GM19438 (cell line): ENCODE results near the gene MORN1.

Experiments
- ATAC-seq: cut with Tn5 transposase; IDR thresholded peaks from one replicate; pipeline ENCODE4 v1.9.1; 2021; ENCODE audit warnings: low read depth; ENCODE audit not compliant: unreplicated experiment

MORN1 gene

GRCh38 chr1:2425892-2426291 is 34.5 kb upstream of the MORN1 start:
- no peak for ATAC-seq

DNA sequence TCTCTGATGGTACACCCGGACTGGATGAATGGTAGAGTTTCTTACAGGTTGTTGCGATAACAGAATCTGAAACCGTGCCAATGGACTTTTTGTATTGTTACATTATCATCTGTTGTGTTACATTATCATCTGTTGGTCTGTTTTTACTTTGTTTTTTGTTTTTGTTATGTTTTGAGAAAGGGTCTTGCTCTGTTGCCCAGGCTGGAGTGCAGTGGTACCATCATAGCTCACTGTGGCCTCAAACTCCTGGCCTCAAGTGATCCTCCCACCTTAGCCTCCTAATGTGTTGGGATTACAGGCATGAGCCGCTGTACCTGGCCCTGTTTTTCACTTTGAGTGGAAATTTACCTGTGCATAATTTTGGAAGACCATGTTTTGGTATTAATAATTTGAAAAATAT is 31.2 kb upstream of the MORN1 start:
- no peak for ATAC-seq

- no peak for ATAC-seq
These were observed 28.1 kb upstream of the MORN1 start for GRCh38 chr1:2419416-2419815.

- ATAC-seq: no peak
These were observed 27.5 kb upstream of the MORN1 start for GRCh38 chr1:2418791-2419320.

DNA sequence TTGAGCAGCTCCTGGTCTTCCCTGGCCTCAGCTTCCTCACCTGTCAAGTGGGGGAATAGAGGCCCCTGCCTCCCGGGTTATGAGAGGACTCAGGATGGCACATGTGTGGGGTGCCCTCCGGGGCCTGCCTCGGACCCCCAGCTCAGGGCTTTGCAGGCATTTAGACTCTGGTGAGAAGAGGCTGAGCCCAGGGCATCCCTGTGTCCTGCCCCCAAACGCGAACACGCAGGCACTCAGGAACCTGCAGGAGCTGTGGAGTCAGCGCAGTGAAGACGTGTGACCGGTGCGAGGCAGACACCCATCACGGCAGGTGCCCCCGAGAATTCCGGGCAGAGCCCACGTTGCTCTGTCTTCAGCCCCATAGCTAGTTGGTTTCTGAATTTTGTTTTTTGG is 26.5 kb upstream of the MORN1 start:
- no peak for ATAC-seq

- ATAC-seq: no peak
These were observed 25.9 kb upstream of the MORN1 start for GRCh38 chr1:2417083-2417832.

DNA sequence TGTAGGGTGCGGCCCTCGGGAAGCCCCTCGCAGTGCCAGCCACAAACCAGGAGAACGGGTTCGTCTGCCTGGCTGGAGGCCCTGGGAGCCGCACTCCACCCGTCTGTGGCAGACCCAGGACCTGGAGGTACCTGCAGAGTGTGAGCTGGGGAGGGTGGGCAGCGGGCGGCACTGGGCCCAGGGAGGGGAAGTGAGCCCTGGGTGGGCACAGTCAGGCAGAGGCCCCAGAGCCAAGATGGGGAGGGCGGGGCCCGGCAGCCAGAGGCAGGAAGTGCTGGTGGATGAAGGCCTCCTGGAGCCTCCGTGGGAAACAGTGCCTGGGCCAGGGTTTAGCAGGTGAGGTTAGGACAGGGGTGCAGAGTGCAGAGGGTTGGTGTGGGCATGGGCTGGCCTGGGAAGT is 25.0 kb upstream of the MORN1 start:
- no peak for ATAC-seq

DNA sequence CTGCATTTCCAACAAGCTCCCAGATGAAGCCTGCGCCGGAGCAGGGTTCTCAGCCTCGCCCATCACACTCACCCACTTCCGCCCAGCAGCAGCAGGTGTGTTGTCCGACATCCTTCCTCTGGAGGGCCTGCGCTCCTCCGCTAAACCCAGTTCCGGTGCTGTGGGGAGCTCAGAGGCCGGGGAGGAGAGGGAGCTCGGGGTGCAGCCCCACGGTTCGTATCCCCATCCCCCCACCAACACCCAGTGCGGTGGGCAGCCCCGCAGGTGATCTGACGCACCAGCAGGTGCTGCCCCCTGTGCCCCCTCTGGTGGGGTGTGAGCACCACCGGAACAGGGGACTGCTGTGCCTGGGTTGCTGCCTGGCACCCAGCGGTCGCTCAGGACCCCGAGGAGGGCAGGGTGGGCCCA is 24.5 kb upstream of the MORN1 start:
- no peak for ATAC-seq

DNA sequence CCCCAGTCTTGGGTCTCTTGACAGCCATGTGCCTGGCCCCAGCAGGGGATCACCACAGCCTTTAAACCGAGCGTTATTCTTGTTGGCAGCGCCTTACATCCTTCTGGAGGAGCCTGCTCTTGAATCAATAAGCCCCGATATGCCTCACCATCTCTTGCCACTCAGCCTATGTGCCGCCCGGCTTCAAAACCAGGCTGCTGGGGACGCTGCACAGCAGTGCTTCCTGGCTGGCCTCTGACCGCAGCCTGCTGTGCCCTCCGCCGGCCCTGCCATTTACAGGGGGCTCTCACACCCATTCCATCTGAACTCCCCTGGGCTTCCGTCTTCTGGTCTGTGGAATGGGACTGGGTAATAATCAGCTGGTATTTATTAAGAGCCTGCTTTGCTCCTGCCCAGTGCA is 24.0 kb upstream of the MORN1 start:
- ATAC-seq: no peak

- ATAC-seq: no peak
These were observed 23.1 kb upstream of the MORN1 start for GRCh38 chr1:2414297-2414958.

DNA sequence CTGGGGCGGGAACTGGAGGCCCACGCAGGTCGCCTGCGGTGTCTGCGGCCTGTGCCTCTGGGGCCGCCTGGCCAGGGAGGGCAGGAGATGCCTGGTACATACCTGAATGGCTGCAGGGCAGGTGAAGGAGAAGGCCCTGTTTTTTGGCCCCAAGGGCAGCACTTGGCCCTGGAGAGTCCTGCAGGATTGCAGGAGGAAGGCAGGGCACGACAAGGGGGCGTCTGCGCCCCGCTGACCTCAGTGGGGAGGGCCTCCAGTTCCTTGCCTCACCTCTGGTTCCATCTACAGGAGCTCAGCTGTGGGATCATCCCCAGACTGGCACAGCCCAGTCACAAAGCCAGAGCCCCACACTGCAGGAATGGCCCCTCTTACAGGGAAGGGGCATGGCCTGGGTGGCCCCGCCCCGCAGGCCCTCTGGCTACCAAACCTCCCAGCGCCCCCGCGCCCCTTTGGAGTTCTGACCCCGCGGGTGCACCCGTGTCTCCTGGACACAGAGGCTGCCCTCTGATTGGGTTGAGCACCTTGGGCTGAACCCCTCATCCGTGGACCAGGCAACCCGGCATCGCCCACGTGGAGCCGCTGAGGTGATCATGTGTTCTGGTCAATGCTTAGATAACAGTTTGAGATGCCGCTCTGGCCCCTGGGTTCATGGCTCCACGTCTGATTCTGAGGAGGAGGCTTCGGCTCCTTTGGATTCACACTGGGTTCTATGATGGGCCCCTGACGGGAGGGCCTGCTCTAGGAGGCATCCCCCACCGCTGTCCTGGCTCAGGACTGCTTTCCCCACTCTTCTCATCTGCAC is 22.3 kb upstream of the MORN1 start:
- no peak for ATAC-seq

DNA sequence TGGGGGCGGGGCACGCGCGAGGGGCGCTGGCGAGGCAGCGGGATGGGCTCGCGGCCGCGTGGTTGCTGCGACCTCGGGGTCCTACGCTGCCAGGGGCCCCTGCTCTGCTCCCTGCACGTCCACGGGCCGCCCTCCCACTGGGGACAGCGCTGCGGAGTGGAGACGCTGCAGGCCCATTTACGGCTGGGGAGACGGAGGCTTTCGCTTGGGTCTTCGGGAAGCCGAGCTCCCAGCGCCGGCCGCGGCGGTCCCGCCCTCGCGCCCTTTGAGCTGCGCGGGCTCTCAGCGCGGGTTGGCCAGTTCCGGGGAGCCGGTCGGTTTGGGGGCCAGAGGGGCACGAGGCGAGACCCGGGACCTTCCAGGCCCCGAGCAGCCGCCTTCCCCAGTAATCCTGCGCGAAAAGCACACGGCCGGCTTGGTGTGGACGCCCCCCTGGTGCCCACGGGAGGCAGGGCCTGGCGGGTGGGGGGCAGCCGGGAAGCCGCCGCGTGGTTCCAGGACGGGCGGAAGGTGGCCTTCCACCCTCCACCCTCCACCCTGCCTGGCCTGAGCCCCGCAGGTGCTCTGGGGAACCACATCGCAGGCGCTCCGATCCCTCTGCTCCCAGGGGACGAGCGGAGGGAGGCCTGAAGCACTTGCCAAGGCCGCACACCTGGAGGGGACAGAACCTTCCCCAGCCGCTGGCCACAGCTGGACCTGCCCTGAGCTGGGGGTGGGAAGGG is 21.6 kb upstream of the MORN1 start:
- peak; percentile 21 for ATAC-seq

DNA sequence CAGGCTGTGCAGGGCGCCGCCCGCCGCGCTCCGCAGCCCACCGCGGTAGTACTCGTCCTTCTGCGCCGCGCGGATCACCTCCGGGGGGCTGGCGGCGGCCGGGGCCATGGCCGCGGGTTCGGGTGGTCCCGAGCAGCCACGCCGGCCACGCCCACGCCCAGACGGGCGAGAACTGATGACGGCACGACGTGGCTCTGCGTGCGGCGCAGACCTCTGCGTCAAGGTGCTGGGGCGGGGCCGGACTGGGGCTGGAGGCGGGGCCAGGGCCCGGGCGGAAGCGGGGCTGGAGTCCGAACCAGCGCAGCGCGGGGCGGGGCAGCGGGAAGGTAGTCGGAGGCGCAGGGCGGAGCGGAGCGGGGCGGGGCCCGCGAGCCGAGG is 21.0 kb upstream of the MORN1 start, which contains the start of gene PEX10:
TSS of gene PEX10 (minus strand) at position 170 of the 378 bp plus-strand sequence. CDS start at position 108, 62 bp downstream.
- peak; percentile 69 for ATAC-seq

DNA sequence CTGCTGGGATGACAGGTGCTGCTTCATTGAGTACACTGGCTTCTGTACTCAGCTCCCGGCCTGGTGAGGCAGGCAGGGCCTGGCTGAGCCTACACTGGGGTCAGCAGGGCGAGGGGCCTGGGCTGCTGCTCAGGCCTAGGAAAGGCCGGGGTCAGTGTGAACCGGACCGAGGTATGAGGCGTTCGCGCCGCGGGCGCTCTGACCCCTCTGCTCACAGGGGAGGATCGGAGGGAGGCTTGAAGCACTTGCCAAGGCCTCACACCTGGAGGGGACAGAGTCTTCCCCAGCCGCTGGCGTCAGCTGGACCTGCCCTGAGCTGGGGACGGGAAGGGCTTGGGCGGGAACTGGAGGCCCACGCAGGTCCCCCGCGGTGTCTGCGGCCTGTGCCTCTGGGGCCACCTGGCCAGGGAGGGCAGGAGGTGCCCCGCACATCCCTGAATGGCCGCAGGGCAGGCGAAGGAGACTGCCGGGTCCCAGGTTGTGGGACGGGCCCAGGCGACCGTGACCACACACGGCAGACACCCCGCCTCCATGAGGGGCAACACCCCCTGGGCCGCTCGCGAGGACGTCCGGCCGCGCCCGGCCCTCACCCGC is 20.5 kb upstream of the MORN1 start:
- peak; percentile 18 for ATAC-seq

GRCh38 chr1:2409745-2410144 is 18.4 kb upstream of the MORN1 start:
- ATAC-seq: no peak

- no peak for ATAC-seq
These were observed 17.5 kb upstream of the MORN1 start for GRCh38 chr1:2408859-2409276.

DNA sequence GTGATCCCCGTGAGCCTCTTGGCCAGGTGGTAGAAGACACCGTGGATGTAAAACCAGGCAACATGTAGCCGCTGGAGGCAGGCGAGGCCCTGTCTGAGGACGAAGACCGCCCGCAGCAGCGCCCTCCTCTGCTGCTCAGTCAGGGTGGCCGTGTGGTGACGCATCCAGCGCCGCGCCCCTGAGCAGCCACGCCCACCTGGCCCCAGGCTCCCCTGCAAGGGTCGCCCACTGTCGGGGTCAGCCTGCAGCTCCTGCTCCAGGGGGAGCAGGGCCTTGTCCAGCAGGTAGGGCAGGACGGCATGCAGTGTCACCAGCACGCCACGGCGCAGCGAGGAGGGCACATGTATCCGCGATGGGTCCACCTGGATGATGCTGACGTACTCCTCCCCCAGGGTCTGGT is 17.1 kb upstream of the MORN1 start:
- no peak for ATAC-seq

DNA sequence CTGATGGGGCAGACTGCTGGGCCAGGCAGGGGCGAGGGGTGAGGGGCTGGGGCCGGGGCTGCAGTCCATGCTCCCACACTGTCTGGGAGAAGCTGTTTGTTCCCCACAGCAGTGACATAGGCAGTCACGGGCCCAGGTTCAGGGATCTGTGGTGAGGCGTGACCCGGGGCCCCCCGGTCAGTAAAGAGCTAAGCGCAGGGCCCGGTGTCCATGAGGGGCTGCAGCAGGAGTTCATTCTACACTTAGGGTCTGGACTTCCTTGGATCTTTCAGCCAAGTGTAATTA is 16.6 kb upstream of the MORN1 start:
- no peak for ATAC-seq

- no peak for ATAC-seq
These were observed 16.0 kb upstream of the MORN1 start for GRCh38 chr1:2407166-2407990.
